ENCODE measurements around the gene MFAP5.
"Not testable (repeated sequence)": the region's sequence is repeated elsewhere in the genome, so short reads cannot be mapped to it uniquely, and the experiment has no call there.

Gene MFAP5

GRCh38 chr12:8622646-8623045, 40.0 kb downstream of the MFAP5 start:
- peaks cover 18% of the 10 kb centered on the region for H3K4me1 ChIP-seq (ENCODE audit: insufficient read depth, low read length, severe bottlenecking)
- no peak overlapping the region for H3K4me3 ChIP-seq (ENCODE audit: low read depth, low read length, poor library complexity, severe bottlenecking)
- no peaks in the 10 kb centered on the region for H3K79me2 ChIP-seq (ENCODE audit: insufficient read depth, low read length)
- H2AFZ ChIP-seq (ENCODE audit: low read length) = no peak overlapping the region
- no peaks in the 10 kb centered on the region for H3K36me3 ChIP-seq (ENCODE audit: insufficient read depth, low read length)
- TF ChIP-seq, protein P1, sequence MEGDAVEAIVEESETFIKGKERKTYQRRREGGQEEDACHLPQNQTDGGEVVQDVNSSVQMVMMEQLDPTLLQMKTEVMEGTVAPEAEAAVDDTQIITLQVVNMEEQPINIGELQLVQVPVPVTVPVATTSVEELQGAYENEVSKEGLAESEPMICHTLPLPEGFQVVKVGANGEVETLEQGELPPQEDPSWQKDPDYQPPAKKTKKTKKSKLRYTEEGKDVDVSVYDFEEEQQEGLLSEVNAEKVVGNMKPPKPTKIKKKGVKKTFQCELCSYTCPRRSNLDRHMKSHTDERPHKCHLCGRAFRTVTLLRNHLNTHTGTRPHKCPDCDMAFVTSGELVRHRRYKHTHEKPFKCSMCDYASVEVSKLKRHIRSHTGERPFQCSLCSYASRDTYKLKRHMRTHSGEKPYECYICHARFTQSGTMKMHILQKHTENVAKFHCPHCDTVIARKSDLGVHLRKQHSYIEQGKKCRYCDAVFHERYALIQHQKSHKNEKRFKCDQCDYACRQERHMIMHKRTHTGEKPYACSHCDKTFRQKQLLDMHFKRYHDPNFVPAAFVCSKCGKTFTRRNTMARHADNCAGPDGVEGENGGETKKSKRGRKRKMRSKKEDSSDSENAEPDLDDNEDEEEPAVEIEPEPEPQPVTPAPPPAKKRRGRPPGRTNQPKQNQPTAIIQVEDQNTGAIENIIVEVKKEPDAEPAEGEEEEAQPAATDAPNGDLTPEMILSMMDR (IDR thresholded peaks at IDR 0.05; ENCODE audit: low read length) = no peak
- TF ChIP-seq EZH2 (IDR thresholded peaks at IDR 0.05; ENCODE audit: borderline replicate concordance, low read length) = no peak
- H3K9me3 ChIP-seq (ENCODE audit: low read length) = no peaks in the 10 kb centered on the region; the same call in 1 of the 2 replicates
- H3K4me2 ChIP-seq (ENCODE audit: low read length) = no peak overlapping the region
- no peaks in the 10 kb centered on the region; the same call in 1 of the 2 replicates for H3F3A ChIP-seq (ENCODE audit: insufficient read depth, low read length)
- H3K27me3 ChIP-seq (ENCODE audit: insufficient read depth, low read length) = no peaks in the 10 kb centered on the region
- peak overlapping the region; percentile 3 for H3K27ac ChIP-seq (ENCODE audit: low read depth, low read length, poor library complexity, severe bottlenecking)
- H3K9ac ChIP-seq (ENCODE audit: low read length) = no peak overlapping the region
- no peaks in the 10 kb centered on the region for H3K9me2 ChIP-seq (ENCODE audit: low read depth, low read length)
- no peaks in the 10 kb centered on the region for H4K20me1 ChIP-seq (ENCODE audit: insufficient read depth, low read length)

DNA sequence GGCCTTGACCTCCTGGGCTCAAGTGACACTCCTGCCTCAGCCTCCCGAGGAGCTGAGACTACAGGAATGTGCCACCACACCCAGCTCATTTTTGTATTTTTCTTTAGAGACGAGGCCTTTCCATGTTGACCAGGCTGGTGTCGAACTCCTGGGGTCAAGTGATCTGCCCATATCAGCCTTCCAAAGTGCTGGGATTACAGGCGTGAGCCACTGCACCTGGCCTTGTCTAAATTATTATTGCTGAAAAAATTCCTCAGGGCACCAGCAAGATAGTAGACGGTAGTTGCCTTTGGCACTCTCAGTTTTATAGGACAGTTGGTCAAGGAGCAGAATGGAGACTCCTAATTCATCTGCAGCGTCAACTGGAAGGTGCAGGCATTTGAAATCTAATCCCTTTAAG, 47.4 kb downstream of the MFAP5 start:
- no peaks in the 10 kb centered on the region for H4K20me1 ChIP-seq (ENCODE audit: insufficient read depth, low read length)
- no peak for TF ChIP-seq EZH2 (IDR thresholded peaks at IDR 0.05; ENCODE audit: borderline replicate concordance, low read length)
- TF ChIP-seq, protein P1 (IDR thresholded peaks at IDR 0.05; ENCODE audit: low read length) = no peak
- H3K9ac ChIP-seq (ENCODE audit: low read length) = no peak overlapping the region
- no peak overlapping the region for H3K4me3 ChIP-seq (ENCODE audit: low read depth, low read length, poor library complexity, severe bottlenecking)
- H2AFZ ChIP-seq (ENCODE audit: low read length) = no peak overlapping the region
- H3K4me1 ChIP-seq (ENCODE audit: insufficient read depth, low read length, severe bottlenecking) = peaks cover 54% of the 10 kb centered on the region
- no peak overlapping the region for H3K4me2 ChIP-seq (ENCODE audit: low read length)
- no peaks in the 10 kb centered on the region for H3K9me2 ChIP-seq (ENCODE audit: low read depth, low read length)
- H3K27me3 ChIP-seq (ENCODE audit: insufficient read depth, low read length) = no peaks in the 10 kb centered on the region
- no peaks in the 10 kb centered on the region for H3K9me3 ChIP-seq (ENCODE audit: low read length)
- no peaks in the 10 kb centered on the region for H3K36me3 ChIP-seq (ENCODE audit: insufficient read depth, low read length)
- H3K79me2 ChIP-seq (ENCODE audit: insufficient read depth, low read length) = peaks cover 17% of the 10 kb centered on the region
- H3F3A ChIP-seq (ENCODE audit: insufficient read depth, low read length) = no peaks in the 10 kb centered on the region
- H3K27ac ChIP-seq (ENCODE audit: low read depth, low read length, poor library complexity, severe bottlenecking) = peak overlapping the region; percentile 24

DNA sequence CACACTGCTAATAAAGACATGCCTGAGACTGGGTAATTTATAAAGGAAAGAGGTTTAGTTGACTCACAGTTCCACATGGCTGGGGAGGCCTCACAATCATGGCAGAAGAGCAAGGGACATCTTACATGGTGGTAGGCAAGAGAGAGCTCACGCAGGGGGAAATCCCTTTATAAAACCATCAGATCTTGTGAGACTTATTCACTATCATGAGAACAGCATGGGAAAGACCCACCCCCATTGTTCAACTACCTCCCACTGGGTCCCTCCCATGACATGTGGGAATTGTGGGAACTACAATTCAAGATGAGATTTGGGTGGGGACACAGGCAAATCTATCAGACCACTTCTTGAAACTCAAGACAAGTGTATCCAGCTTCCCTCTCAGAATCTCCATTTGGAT, 48.7 kb downstream of the MFAP5 start:
- peak overlapping the region; percentile 84 for H3K27ac ChIP-seq (ENCODE audit: low read depth, low read length, poor library complexity, severe bottlenecking)
- not testable (repeated sequence) for H3K36me3 ChIP-seq (ENCODE audit: insufficient read depth, low read length); H3K9me3 ChIP-seq (ENCODE audit: low read length); H3K4me2 ChIP-seq (ENCODE audit: low read length); H3K4me3 ChIP-seq (ENCODE audit: low read depth, low read length, poor library complexity, severe bottlenecking); H3K27me3 ChIP-seq (ENCODE audit: insufficient read depth, low read length); H3K9ac ChIP-seq (ENCODE audit: low read length); H3K9me2 ChIP-seq (ENCODE audit: low read depth, low read length); H3F3A ChIP-seq (ENCODE audit: insufficient read depth, low read length); H2AFZ ChIP-seq (ENCODE audit: low read length); H4K20me1 ChIP-seq (ENCODE audit: insufficient read depth, low read length)
- peaks cover 61% of the 10 kb centered on the region for H3K4me1 ChIP-seq (ENCODE audit: insufficient read depth, low read length, severe bottlenecking)
- peaks cover 23% of the 10 kb centered on the region for H3K79me2 ChIP-seq (ENCODE audit: insufficient read depth, low read length)

- Histone ChIP-seq H4K20me1 (ENCODE audit: insufficient read depth, low read length) (no peaks in the 10 kb centered on the region), H3K4me3 (ENCODE audit: low read depth, low read length, poor library complexity, severe bottlenecking) (peak within 1 kb of the TSS; percentile 66), H3K79me2 (ENCODE audit: insufficient read depth, low read length) (peaks cover 23% of the 10 kb centered on the region), H2AFZ (ENCODE audit: low read length) (no peak within 1 kb of the TSS), H3K4me1 (ENCODE audit: insufficient read depth, low read length, severe bottlenecking) (peaks cover 59% of the 10 kb centered on the region), H3K9me3 (ENCODE audit: low read length) (no peaks in the 10 kb centered on the region), H3K4me2 (ENCODE audit: low read length) (peak within 1 kb of the TSS; percentile 92), H3K36me3 (ENCODE audit: insufficient read depth, low read length) (peaks cover under 1% of the 10 kb centered on the region; the same call in 1 of the 2 replicates), H3K27me3 (ENCODE audit: insufficient read depth, low read length) (no peaks in the 10 kb centered on the region), H3F3A (ENCODE audit: insufficient read depth, low read length) (no peaks in the 10 kb centered on the region), H3K9me2 (ENCODE audit: low read depth, low read length) (no peaks in the 10 kb centered on the region), H3K9ac (ENCODE audit: low read length) (peak within 1 kb of the TSS; percentile 67), H3K27ac (ENCODE audit: low read depth, low read length, poor library complexity, severe bottlenecking) (peak within 1 kb of the TSS; percentile 84)
- TF ChIP-seq EZH2 (IDR thresholded peaks at IDR 0.05; ENCODE audit: borderline replicate concordance, low read length) = no peak
- TF ChIP-seq, protein P1 (IDR thresholded peaks at IDR 0.05; ENCODE audit: low read length) = no peak
Observed at GRCh38 chr12:8612629-8613028, 50.0 kb downstream of the MFAP5 start, which contains the start of gene AICDA. Gene AICDA, minus strand, starts transcription at chr12:8612859. Its CDS starts 92 bp downstream, at chr12:8612767.
